HG03575 (cell line): Measurements from ENCODE around the gene NFIC.

Experiments
- ATAC-seq: cut with Tn5 transposase; IDR thresholded peaks from one replicate; pipeline ENCODE4 v1.9.1; 2021; ENCODE audit not compliant: unreplicated experiment, insufficient number of reproducible peaks, low FRiP score; ENCODE audit errors: extremely low read depth

The NFIC gene

DNA sequence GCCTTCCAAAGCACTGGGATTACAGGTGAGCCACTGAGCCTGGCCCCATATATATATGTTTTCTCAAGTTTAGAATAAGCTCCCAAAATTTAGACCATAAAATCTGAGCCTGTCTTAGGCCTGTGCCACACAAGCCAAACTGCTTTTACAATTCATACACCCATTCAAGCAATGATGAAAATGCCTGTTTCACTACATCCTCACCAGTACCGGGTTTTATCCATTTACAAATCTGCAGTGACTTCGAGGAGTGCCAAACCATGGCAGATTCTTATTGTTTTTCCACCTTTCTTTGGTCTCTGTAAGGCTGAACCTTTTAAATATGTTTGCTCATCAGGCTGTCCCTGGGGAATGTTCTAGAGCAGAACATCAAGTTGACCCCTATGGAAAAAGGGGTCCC is 9.6 kb upstream of the NFIC start:
- no peak for ATAC-seq

- ATAC-seq: no peak
Observed at GRCh38 chr19:3357271-3357991, 9.0 kb upstream of the NFIC start.

- no peak for ATAC-seq
Observed at GRCh38 chr19:3357992-3358688, 8.2 kb upstream of the NFIC start.

DNA sequence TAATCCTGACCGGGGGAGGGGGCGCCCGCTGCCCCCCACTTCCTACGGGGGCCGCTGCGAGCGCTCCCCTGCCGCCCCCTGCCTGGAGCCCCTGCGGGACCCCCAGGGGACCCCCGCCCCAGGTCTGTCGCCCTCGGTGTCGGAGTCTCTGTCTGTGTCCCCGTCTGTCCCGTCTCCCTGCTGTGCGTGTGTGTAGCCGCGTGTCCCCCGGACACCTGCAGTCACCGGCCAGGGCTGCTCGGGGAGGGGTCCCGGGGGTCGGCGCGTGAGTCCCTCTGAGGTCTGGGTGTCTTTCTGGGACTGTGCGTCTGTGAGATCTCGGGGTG is 7.7 kb upstream of the NFIC start:
- ATAC-seq: no peak

DNA sequence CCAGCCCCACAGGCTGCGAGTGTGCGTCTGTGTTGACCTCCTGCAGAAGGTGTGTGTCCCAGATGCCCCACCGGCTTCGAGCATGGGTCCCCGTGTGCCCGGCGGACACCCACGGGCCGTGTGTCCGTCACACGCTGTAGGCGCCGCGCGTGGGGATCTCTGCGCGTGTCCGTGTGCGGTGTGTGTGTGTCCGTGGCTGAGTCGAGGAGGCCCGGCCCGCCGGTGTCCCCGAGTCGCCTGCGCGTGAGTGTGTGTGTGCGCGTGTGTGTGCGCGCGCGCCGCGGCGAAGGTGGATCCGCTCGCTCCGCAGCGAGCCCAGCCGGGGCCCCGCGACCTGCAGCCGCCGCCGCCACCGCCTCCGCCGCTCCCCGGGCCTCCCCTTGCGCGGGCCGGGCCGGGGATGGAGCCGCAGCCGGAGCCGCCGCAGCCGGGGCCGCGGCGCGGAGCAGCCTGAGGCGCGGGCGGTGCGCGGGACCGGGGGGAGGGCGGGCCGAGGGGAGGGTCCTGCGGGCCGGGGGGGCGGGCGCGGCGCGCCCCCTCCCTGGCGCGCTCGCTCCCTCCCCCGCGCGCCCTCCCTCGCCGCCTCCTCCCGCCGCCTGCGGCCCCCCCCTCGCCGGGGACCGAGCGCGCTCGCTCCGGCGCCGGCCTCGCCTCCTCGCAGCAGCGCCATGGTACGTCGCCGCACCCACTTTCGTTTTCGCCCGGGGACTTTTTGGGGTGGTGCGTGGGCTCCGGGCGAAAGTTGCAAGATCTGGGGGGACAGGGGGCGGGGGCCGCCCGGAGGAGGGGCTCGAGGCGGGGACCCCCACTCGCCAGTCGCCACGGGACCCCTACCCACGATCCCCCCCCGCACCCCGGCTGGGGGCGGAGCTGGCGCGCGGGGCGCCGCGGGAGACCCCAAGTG is 7.1 kb upstream of the NFIC start:
- ATAC-seq: no peak

DNA sequence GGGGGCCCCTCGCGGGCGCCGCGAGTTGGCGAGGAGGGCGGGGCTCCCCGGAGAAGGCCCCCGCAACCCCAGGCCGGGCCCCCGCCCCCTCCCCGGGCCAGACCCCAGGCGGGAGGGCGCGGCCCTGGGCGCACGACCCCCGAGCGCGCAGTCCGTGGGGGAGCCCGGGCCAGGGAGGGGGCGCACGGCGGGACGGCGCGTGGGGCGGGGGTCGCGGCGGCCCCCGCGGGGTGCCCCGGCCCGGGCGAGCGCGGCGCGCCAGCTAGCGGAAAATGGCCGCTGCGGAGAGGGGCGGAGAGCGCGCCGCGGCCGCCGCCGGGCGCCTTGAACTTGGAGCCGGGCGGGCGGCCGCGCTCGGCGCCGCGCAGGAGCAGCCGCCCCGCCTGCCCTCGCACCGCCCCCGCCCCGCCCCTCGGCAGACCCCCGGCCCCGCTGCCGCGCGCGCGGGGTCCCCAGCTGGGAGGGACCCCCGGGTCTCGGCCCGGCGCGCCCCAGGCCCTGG is 6.4 kb upstream of the NFIC start:
- ATAC-seq: no peak

GRCh38 chr19:3360421-3361383 is 5.7 kb upstream of the NFIC start:
- ATAC-seq: no peak

GRCh38 chr19:3361384-3362216 is 4.8 kb upstream of the NFIC start:
- no peak for ATAC-seq

GRCh38 chr19:3362217-3362906 is 4.0 kb upstream of the NFIC start:
- no peak for ATAC-seq

- no peak for ATAC-seq
Observed at GRCh38 chr19:3363841-3364500, 2.4 kb upstream of the NFIC start.

DNA sequence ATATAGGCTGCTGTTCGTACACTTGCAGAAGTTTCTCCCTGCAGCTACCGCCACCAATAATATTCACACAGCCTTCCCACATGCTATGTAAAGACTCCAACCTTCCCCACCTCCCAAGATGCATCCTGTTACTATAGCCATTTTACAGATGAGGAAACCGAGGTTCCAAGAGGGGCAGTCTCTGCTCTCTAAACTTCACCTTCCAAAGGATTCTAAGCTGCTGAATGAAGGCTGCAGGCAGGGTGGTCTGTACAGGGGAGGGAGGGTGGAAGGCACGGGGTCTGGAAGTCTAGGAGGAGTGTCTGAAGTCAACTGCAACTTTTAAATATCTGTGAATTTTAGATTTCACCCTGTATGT is 1.9 kb upstream of the NFIC start:
- no peak for ATAC-seq

DNA sequence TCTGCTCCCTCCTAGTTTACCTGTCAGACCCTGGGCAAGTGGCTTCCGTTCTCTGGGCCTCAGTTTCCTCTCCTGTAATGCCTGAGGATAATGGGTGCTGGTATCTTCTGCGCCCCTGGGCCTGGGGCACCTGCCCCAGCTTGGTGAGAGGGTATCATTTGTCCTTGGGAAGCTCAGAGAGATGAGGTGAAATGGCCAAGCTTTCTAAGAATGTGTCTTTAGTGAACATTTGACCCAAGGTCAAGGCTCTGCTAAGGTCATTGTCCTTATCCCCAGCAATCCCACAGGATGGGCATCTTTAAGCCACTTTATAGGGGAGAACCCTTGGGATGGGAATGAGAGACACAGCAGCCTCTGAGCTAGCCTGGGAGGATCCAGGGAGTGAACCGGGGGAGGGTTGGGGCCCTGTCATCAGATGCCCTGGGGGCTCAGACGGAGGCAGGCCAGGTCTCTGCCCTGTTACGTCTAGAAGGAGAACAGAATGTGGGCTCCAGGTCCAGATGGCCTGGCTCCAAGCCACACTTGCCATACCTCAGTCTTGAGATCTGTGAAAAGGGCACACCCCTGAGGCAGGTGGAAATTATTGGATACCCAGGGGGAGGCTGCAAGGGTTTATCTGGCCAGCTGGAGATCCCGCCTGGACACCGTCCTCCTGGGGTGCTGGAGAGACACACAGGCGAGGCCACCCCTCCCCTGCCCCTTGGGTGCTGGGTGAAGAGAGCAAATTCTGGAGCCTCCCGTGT is 1.1 kb upstream of the NFIC start:
- no peak for ATAC-seq

GRCh38 chr19:3366753-3367627 is 607 bp downstream of the NFIC start:
- ATAC-seq: no peak

GRCh38 chr19:3367628-3368440 is 1.5 kb downstream of the NFIC start:
- no peak for ATAC-seq

DNA sequence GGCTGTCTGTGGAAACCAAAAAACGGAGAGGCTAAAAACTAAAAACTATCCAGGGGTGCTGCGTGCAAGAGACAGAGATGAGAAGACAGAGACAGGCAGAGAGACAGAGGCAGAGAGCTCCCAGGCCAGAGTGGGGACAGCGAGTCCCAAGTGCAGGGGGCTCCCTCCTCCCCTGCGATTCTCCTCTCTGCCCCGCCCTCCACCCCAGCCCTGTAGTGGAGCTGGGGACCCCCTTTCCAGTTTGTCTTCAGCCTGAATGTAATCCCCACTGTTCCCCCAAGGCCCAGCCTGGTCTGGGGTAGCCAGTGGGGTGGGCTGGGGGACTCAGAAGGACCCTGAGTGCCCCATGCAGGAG is 2.0 kb downstream of the NFIC start:
- no peak for ATAC-seq
